Neutrophil (primary cell): Measurements from ENCODE around the gene KLHL3.

Experiments
- H3K27ac ChIP-seq: fragments of 200-600 bp; sonication (generic); 2 replicates; pipeline ENCODE4 v1.5.1; 2016; ENCODE audit warnings: mild to moderate bottlenecking, moderate library complexity
- H3K27me3 ChIP-seq: fragments of 200-600 bp; sonication (generic); 2 replicates; pipeline ENCODE4 v1.6.0; 2016; ENCODE audit warnings: mild to moderate bottlenecking
- H3K36me3 ChIP-seq: fragments of 200-600 bp; sonication (generic); 2 replicates; pipeline ENCODE4 v1.5.1; 2017
- H3K4me1 ChIP-seq, 2 experiments: fragments of 200-600 bp in 1 of 2; sonication (generic) in 1 of 2; 1 replicate in 1 of 2; 2 replicates in 1 of 2; pipeline versions ENCODE4 v1.5.1 to v1.6.1; 2013 to 2016; ENCODE audit warnings: low read depth in 1 of 2, low read length in 1 of 2, mild to moderate bottlenecking in 1 of 2, moderate library complexity in 1 of 2; ENCODE audit not compliant: control insufficient read depth in 1 of 2, insufficient read depth in 1 of 2
- H3K4me3 ChIP-seq, 2 experiments: fragments of 200-600 bp in 1 of 2; sonication (generic) in 1 of 2; 1 replicate in 1 of 2; 2 replicates in 1 of 2; pipeline ENCODE4 v1.5.1; 2013 to 2016; ENCODE audit warnings: low read depth in 1 of 2, low read length in 1 of 2, mild to moderate bottlenecking in 1 of 2, moderate library complexity in 1 of 2
- H3K9me3 ChIP-seq: fragments of 200-600 bp; sonication (generic); 2 replicates; pipeline ENCODE4 v1.5.1; 2016
- TF ChIP-seq, protein P1 (sequence below): fragments of 200-600 bp; sonication (generic); IDR thresholded peaks from 2 replicates; pipeline ENCODE4 v1.5.1; 2016; ENCODE audit warnings: antibody characterized with exemption

The KLHL3 gene

DNA sequence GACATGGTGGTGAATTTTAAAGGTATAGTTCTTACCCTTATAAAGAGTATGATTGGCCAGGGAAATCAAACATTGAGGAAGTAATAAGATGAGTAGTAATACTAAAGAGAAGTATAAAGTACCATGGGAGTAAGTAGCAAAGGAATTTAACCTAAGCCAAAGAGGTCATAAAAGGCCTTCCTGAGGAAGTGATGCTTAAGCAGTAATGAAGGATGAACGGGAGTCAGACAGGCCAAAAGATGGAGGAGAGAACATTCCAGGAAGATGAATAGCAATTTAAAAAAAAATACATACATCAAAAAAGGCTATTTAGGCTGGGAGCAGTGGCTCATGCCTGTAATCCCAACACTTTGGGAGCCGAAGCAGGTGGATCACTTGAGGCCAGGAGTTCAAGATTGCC lies 29.0 kb downstream of the KLHL3 start:
- no peak overlapping the region for H3K27ac ChIP-seq
- H3K36me3 ChIP-seq, result no peaks in the 10 kb centered on the region
- TF ChIP-seq, protein P1, sequence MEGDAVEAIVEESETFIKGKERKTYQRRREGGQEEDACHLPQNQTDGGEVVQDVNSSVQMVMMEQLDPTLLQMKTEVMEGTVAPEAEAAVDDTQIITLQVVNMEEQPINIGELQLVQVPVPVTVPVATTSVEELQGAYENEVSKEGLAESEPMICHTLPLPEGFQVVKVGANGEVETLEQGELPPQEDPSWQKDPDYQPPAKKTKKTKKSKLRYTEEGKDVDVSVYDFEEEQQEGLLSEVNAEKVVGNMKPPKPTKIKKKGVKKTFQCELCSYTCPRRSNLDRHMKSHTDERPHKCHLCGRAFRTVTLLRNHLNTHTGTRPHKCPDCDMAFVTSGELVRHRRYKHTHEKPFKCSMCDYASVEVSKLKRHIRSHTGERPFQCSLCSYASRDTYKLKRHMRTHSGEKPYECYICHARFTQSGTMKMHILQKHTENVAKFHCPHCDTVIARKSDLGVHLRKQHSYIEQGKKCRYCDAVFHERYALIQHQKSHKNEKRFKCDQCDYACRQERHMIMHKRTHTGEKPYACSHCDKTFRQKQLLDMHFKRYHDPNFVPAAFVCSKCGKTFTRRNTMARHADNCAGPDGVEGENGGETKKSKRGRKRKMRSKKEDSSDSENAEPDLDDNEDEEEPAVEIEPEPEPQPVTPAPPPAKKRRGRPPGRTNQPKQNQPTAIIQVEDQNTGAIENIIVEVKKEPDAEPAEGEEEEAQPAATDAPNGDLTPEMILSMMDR, result no peak
- no peaks in the 10 kb centered on the region for H3K4me1 ChIP-seq
- H3K4me3 ChIP-seq, result no peak overlapping the region
- no peaks in the 10 kb centered on the region for H3K9me3 ChIP-seq
- no peaks in the 10 kb centered on the region for H3K27me3 ChIP-seq

DNA sequence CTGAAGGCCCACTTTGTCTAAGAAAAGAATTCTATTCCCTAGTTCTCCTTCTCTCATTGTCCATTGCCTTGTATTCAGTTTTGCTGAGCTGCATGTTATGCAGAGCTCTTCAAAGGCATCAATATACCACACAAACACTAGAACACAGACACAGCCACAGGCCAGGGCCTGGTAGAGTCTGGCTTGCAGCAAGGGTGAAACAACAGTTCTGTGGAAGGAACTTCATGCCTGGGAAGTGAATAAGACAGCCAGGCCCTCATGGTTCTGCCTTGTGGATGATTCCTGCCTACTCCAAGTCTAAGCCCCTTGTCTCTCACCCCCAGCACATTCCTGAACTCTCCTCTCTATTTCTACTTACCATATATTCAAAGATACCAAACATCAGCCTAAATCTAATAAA lies 30.8 kb downstream of the KLHL3 start:
- no peaks in the 10 kb centered on the region for H3K9me3 ChIP-seq
- H3K4me3 ChIP-seq, result no peak overlapping the region
- TF ChIP-seq, protein P1, result no peak
- no peaks in the 10 kb centered on the region for H3K27me3 ChIP-seq
- no peak overlapping the region for H3K27ac ChIP-seq
- H3K4me1 ChIP-seq, result no peaks in the 10 kb centered on the region
- H3K36me3 ChIP-seq, result no peaks in the 10 kb centered on the region

DNA sequence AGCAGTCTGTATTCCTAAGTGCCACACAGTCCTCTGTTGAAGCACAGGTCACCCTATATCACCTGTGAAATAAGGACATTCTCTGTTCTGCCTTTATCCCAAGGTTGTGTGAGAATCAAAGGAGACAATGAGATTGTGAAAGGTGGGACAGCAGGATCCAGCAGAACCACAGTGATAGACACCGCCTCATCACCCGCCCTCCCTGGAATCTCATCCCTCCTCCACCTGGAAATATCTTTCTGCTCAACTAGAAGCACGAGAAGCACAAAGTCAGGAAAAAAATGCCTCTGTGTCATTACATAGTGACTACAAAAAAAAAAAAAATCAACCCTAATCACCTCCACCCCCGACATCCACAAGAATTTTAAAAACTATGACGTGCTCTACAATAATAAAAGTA lies 32.3 kb downstream of the KLHL3 start:
- Histone ChIP-seq H3K27ac (no peak overlapping the region), H3K36me3 (no peaks in the 10 kb centered on the region), H3K4me3 (no peak overlapping the region), H3K4me1 (no peaks in the 10 kb centered on the region), H3K27me3 (no peaks in the 10 kb centered on the region), H3K9me3 (no peaks in the 10 kb centered on the region)
- TF ChIP-seq, protein P1, result no peak

DNA sequence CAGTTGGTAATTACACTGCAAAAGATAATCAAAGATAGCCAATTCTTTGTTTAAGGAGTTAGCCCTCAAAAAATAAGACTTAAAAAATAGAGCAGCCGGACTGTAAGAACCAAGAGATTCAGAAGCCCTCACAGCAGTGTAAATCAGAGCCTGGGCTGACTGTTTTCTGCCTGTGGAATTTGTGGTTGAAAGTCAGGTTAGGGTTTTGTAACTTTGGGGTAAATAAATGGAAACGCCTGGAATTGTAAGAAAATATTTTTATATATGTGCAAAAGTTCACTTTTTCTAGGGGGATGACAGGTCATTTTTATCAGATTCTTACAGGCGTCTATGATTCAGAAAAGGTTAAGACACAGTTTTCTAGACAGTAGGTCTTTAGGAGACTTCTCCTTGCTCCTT lies 35.6 kb downstream of the KLHL3 start:
- Histone ChIP-seq H3K27me3 (no peaks in the 10 kb centered on the region), H3K36me3 (no peaks in the 10 kb centered on the region), H3K27ac (no peak overlapping the region), H3K4me3 (no peak overlapping the region), H3K9me3 (no peaks in the 10 kb centered on the region), H3K4me1 (no peaks in the 10 kb centered on the region)
- TF ChIP-seq, protein P1, result no peak

DNA sequence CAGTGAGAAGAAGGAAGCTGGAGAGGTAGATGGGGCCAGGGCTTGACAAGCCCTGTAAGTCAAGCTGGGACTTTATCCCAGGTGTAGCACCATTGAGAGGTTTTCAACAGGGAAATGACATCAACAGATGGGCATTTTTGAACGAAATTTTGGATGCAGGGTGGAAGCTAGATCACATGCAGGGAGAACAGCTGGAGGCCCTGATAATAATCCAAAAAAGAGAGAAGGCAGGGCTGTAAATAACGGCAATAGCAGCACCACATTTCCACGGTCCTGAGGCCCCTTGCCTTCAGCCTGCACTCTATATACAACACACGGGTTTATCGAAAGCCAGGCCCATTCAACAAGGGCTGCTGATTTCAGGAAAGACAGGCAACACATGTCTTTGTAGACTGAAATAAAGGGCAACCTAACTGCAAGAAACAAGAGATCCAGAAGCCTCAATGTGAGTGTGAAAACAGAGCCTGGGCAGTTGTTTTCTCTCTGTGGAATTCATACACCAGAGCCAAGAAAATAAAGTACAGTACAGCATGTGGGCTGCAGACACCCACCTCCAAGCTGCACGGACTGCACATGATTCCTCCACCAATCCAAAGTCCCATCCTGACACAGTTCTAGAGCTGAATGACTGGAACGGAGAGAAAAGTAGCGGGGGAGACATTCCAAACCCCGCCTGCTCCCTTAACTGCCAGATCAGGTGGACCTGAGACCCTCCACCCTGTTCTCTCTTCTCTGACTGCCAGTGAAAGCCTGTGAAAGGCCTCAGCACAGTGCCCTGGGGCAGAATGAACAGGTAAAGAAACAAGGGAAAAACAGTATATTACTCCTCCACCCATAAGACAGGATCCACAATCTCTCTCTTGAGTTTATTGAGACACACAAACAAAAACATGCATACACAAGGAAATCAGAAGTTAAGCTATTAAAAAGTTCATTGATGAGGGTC lies 36.3 kb downstream of the KLHL3 start:
- H3K4me1 ChIP-seq, result no peaks in the 10 kb centered on the region
- no peak overlapping the region for H3K27ac ChIP-seq
- TF ChIP-seq, protein P1, result no peak
- no peaks in the 10 kb centered on the region for H3K27me3 ChIP-seq
- H3K9me3 ChIP-seq, result no peaks in the 10 kb centered on the region
- no peak overlapping the region for H3K4me3 ChIP-seq
- no peaks in the 10 kb centered on the region for H3K36me3 ChIP-seq
